HG03108 (cell line): Measurements from ENCODE around the gene SNX22.

Experiments
- ATAC-seq: cut with Tn5 transposase; IDR thresholded peaks from one replicate; pipeline ENCODE4 v1.9.1; 2021; ENCODE audit warnings: moderate library complexity; ENCODE audit not compliant: unreplicated experiment

The SNX22 gene

DNA sequence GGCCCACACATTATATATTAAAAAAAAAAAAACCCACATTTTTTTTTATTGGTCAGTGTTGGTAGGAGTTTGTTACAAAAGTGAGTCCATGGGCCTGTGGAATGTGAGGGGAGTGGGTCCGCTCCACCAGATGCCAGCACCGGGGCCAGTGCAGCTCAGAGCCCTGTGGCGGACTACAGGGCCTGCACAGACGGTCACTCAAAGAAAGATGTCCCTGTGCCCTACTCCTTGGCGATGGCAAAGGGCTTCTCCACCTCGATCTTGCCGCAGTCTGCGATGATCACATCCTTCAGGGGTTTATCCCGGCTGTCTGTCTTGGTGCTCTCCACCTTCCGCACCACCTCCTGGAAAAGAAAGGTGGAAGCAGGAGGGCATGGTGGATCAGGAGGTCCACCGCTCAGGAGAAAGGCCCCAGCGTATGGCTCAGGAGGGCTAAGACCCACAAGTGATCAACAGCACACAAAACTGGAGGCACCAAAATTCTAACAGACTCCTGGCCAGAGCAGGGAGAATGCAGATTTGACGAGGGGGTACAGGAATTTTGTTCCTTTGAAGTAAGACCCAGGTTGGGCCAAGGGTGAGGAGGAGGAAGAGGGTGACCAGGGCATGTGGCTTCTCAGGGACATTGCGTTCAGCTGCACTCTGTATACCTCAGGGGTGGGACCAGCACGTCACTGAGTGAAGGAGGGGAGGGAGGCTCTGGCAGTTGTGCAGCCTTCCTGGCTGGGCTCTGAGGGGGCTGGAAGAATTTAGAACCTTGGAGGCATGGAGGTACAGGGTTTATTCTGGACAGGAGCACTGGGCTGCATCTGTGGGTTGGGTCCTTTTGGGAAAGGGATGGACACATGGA lies 4.5 kb downstream of the SNX22 start:
- ATAC-seq = no peak

DNA sequence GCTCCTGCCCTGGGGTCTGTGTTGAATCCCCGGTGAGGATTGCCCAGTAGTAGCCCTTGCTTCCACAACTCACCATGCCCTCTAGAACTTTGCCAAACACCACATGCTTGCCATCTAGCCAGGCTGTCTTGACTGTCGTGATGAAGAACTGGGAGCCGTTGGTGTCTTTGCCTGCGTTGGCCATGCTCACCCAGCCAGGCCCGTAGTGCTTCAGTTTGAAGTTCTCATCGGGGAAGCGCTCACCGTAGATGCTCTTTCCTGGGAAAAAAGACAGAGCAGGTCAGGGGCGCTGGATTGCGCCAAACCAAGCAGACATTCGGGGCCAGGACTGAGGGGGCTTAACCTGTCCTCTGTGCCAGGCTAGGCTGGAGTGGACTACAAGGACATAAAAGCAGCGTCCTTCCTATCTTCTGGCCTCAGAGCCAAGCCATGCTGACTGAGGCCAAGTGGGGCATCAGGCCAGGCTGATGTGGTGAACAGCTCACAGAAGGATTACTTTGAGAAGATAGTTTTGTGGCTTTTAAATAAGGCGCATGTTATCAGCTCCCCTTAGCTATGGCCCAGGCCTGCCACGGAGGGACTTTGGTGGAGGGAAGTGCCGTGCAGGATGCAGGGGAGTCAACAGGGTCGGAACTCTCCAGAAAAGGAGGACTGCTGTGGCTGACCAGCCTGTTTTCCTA lies 5.3 kb downstream of the SNX22 start:
- ATAC-seq = no peak

DNA sequence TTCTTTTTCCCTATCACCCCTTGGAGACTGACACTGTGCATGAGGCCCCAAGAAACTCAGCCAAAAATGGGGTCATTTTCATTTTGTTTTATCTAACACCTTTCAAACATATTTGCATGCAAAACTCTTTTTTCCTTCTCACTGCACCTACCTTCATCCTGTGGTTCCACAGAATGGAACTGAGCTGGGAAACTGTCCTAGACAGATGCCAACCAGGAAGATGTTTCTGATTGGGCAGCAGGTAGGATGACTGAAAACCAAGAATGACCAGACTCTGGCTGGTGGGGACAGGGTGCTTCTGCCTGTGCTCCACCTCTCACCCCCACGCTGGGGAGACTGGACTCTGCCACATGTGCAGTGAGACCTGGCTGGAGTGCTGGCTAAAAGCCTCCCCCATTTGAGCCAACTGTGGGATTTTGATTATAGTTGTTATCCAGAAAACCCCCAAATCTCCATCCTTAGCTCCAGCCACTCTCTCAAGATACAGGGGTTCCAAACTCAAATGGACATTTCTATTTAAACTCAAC lies 6.1 kb downstream of the SNX22 start:
- ATAC-seq = no peak

DNA sequence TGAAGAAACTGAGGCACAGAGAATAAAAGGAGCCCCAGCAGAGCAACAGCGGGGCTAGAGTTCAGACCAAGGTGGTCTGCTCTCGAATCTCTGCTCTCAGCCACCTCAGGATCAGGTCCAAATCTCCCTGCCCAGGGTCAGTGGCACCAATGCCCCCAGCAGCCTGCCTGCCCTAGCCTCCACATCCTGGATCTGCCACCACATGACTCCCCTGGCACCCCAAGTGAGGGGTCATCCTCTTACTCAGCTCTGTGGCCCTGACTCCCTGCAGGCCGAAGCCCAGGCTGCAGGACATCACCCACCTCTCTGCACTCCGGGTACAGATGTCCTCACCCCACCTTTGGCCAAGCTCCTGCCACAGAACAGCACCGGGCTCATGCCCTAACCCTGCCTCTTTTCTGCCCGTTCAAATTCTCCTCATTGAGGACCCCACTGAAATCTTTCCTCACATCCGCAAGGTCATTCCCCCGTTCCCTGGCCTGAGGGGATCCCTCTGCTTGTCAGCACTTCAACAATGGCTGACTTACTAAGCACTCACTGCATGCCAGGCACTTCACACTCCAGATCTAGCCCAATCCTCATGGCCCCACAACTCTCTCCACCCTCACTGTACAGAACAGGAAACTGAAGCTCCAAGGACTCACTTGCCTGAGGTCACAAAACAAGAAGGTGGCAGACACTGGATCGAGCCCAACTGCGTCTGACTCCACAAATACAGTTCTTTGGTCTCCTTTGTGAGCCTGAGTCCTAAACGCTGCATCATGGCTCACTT lies 7.0 kb downstream of the SNX22 start:
- ATAC-seq = no peak

DNA sequence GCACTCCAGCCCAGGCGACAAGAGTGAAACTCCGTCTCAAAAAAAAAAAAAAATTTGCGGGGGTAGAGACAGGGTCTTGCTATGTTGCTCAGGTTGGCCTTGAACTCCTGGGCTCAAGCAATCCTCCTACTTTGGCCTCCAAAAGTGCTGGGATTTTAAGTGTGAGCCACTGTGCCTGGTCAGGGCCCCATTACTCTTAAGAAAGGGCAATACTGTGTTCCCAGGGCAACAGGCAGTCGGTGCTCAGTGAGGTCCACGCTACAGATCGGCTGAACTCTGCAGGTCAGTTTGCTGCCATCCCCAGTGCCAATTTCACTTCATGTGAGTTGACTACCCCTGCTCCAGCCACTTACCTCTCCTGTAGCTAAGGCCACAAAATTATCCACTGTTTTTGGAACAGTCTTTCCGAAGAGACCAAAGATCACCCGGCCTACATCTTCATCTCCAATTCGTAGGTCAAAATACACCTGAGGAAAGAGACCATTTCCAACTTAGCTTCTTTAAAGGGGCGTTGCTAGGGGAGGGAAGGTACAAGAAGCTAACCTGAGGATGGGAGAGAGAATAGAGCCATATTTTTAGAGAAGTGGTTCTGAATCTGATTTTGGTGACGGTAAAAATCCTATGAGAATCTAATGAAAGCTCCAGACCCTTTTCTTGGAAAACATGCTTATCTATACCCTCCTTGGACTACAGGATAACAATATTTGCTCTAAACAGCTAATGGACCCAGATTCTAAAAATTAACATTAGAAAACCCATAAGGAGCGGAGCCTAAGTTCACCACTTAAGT lies 10.4 kb downstream of the SNX22 start:
- no peak for ATAC-seq

DNA sequence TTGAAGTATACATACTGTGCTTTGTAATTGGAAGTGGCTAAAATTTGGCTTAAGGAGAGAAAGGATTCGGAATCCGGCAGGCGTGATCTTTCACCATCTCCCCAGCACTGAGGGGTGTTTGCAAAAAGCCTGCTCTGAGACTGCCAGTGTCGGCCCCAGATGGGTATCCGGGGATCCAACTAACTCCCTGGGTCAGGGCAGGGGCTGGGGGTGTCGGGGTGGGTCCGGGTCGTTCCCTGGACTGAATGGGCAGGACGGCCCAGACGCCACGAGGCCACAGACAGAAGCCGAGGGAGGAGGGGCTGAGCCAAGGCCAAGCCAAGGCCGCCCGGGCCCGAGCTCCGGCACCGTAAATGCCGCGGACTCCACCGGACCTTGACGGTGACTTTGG lies 10.9 kb downstream of the SNX22 start:
- ATAC-seq = peak; percentile 9

DNA sequence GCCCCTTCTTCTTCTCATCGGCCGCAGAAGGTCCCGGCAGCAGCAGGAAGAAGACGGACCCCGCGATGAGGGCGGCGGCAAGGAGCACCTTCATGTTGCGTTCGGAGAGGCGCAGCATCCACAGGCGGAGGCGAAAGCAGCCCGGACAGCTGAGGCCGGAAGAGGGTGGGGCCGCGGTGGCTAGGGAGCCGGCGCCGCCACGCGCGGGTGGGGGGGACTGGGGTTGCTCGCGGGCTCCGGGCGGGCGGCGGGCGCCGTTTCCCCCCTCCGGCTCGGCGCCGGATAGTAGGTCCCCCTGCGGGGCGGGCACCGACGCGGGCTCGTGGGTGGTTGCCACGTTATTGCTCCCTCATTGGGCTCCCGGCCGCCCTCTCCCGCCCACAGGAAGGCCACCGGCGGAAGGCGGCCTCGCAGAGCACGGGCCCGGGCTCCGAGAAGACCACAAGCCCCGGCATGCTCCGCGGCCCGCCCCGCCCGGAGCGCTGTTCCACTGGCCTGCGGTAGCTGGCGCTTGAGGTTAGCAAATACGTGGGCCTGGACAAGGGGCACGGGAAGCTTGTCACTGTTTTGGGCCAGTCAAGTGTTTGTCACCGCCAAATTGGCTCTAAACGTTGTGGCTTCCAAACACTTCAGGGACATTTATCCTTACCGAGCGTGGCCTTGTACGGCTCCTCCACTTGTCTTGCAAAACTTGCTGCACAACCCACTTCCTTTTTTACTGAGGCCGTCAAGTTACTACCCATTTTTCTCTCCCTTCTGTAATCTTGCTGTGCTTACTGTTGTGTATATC lies 11.5 kb downstream of the SNX22 start, which contains the start of gene PPIB:
PPIB (minus strand) TSS at position 154 of the 790 bp plus-strand sequence; CDS start at position 118, 36 bp downstream.
- peak; percentile 92 for ATAC-seq

DNA sequence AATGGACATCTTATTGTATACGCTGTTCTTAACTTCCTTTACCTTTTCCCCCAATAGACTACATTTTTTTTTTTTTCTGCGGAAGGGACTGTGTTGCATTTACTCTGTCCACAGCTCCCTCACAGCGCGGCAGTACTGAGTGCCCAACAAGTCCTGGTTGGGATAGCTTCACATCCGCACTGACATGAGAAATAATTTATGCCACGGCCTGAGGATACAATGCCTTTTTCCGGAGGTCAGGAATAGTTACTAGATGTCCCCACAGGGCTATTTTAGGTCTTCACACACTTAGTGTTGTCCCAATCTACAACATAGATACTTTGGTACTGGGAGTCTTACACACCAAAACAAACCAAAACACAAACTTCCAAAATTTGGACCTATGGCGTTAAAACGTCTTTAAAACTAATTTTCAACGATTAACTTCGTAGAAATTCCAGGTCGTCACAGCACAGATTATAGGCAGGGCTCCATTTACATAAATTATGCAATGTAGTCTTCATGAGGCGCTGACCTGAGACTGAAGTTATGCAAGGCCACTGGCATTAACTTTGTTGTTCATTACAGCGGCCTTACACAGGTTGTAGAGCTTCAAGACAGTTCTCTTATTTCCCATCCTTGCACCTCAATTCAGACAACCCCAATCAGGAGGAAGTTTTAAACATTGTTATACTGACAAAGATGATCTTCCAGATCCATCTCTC lies 12.3 kb downstream of the SNX22 start:
- ATAC-seq = no peak

DNA sequence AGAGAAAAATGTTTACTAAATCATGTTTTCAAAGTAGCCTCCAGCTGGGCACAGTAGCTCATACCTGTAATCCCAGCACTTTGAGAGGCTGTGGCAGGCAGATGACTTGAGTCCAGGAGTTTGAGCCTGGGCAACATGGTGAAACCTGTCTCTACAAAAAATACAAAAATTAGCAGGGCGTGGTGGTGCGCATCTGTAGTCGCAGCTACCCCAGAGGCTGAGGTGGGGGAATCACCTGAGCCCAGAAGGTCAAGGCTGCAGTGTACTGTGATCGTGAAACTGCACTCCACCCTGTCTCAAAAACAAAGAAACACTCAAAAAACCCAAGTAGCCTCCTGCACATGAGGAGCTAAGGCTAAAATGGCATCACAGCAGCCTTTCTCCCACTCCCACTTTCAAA lies 12.9 kb downstream of the SNX22 start:
- ATAC-seq = no peak

GRCh38 chr15:64166102-64166890 lies 14.8 kb downstream of the SNX22 start:
- no peak for ATAC-seq

GRCh38 chr15:64180235-64180824 lies 28.8 kb downstream of the SNX22 start:
- peak; percentile 50 for ATAC-seq

DNA sequence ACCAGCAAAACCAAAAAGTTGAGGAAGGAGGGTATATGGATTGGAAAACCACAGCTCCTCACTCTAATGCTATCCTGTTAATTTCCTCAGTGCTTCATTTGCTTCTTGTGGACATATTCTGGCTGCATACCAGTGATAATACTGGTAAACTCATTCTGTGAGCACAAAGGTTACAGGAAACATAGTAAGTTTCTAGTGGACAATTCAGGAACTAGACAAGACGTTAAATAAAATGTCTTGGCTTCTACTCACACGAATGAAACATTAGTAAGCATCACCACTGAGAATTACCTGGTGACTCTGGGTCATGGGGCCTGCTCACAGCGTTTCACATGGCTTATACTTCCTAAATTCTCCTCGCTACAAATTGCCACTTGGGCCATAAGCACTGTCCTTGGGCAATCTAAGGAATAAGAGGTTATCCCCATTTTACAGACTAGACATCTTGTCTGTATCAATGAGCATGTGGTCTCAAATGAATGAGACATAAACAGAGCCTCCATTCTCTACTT lies 31.4 kb downstream of the SNX22 start:
- no peak for ATAC-seq

DNA sequence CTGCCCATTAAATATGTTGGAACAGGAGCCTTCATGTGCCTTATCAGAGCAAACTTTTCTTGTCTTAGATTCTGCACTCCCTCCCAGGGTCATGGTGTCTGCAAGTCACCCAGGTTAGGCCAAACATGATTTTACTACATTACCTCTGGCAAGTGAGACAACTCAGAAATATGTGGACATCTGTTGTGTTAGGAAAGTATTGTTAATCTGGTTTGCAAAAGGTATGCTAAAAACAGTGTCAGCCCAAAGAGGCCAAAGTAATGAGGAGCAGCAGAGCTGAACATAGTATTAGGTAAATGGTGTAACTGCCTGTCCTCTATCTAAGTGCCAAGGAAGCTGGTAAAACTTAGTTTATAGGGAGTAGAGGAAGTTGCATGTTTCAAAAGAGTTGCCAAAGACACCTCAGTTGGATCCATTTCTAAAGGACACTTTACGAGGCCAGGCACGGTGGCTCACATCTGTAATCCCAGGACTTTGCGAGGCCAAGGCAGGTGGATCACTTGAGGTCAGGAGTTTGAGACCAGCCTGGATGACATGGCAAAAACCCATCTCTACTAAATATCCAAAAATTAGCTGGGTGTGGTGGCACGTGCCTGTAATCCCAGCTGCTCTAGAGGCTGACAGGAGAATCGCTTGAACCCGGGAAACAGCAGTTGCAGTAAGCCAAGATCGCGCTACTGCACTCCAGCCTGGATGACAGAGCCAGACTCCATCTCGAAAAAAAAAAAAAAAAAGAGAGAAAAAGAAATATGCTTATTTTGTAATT lies 33.8 kb downstream of the SNX22 start:
- no peak for ATAC-seq

GRCh38 chr15:64187396-64188191 lies 36.1 kb downstream of the SNX22 start:
- no peak for ATAC-seq

GRCh38 chr15:64191971-64192830 lies 40.7 kb downstream of the SNX22 start:
- ATAC-seq = no peak
